ENCODE results near the gene IL27RA. TPM values are rescaled to one million over a fixed set of nuclear protein-coding genes. Genes with fewer than 3 reads are reported as not detected.

Gene IL27RA
- total RNA-seq, 1 experiment from 2014 or later, result 13.6 TPM

- Histone ChIP-seq H2BK15ac (ENCODE audit: low read depth, low read length) (no peak overlapping the region), H2BK20ac (ENCODE audit: low read depth, low read length, poor library complexity, severe bottlenecking) (no peak overlapping the region)
Observed at GRCh38 chr19:14059093-14059480, 27.5 kb downstream of the IL27RA start.

More at GRCh38 chr19:14059093-14059480, 27.5 kb downstream of the IL27RA start:
- H3K9me3 Mint-ChIP-seq, result no peaks in the 10 kb centered on the region; a peak in 2 of 5 replicates
- H3K4me3 Mint-ChIP-seq, result peak overlapping the region in 1 of 2 experiments; percentile 93; a peak in 3 of 5 replicates
- H3K79me2 ChIP-seq (ENCODE audit: insufficient read depth, low read length), result no peaks in the 10 kb centered on the region
- no peak overlapping the region for H4K8ac ChIP-seq (replicated peaks; ENCODE audit: insufficient read length, low read depth, low read length)
- H3K79me1 ChIP-seq (ENCODE audit: insufficient read depth, low read depth, low read length, poor library complexity, severe bottlenecking), result no peaks in the 10 kb centered on the region
- no peak overlapping the region for H4K91ac ChIP-seq (ENCODE audit: insufficient read length, low read depth, low read length)
- no peak overlapping the region for H3K27ac Mint-ChIP-seq
- no peak overlapping the region for H2BK5ac ChIP-seq (ENCODE audit: insufficient read length, low read length)
- H3K23me2 ChIP-seq (ENCODE audit: insufficient read length, low read depth, low read length, poor library complexity, severe bottlenecking), result peaks cover 6% of the 10 kb centered on the region
- peaks cover 9 to 23% of the 10 kb centered on the region in 2 experiments for H3K4me1 Mint-ChIP-seq
- H2AFZ ChIP-seq (ENCODE audit: low read length), result no peak overlapping the region
- no CpG with 5 or more reads among the region's 15 CpGs for WGBS (ENCODE audit: extremely low coverage, insufficient read length, low lambda C conversion rate)
- H3K56ac ChIP-seq (ENCODE audit: insufficient read length, low read depth, low read length), result no peak overlapping the region
- no peak overlapping the region for H3K27ac ChIP-seq (ENCODE audit: insufficient read length, low read depth, low read length)
- H3K9me3 ChIP-seq (ENCODE audit: control insufficient read depth, low read depth, low read length), result no peaks in the 10 kb centered on the region
- no peak overlapping the region for H3T11ph ChIP-seq (ENCODE audit: low read length)
- H4K20me1 ChIP-seq (ENCODE audit: control insufficient read depth, insufficient read depth, insufficient read length), result no peaks in the 10 kb centered on the region
- peaks cover 8% of the 10 kb centered on the region for H3K27me3 ChIP-seq (ENCODE audit: insufficient read depth, low read length)
- H3K23ac ChIP-seq (ENCODE audit: insufficient read length, low read depth, low read length), result no peak overlapping the region
- H3K14ac ChIP-seq (ENCODE audit: insufficient read depth, low read length), result no peak overlapping the region
- H2BK120ac ChIP-seq (ENCODE audit: low read depth, low read length, poor library complexity, severe bottlenecking), result no peak overlapping the region
- H3K4ac ChIP-seq (ENCODE audit: low read depth, low read length), result no peak overlapping the region
- no peak overlapping the region for H3K9ac ChIP-seq (ENCODE audit: extremely low read depth, insufficient read length, low read length)
- H2BK12ac ChIP-seq (ENCODE audit: insufficient read length, low read depth, low read length), result no peak overlapping the region
- H3K18ac ChIP-seq (ENCODE audit: insufficient read length, low read depth, low read length), result no peak overlapping the region
- peaks cover 46% of the 10 kb centered on the region for H3K27me3 Mint-ChIP-seq (ENCODE audit: low read depth)
- no peak overlapping the region for H2AK5ac ChIP-seq (ENCODE audit: insufficient read length, low read length)
- H4K5ac ChIP-seq (ENCODE audit: insufficient read length, low read depth, low read length), result no peak overlapping the region
- peak; percentile 61 for DNase-seq
- H3K36me3 Mint-ChIP-seq (ENCODE audit: insufficient read depth in 1 of 3, low read depth in 3 of 3), result peaks cover 0 to 2% (median 0%) of the 10 kb centered on the region in 3 experiments; a peak in 2 of 7 replicates
- H3K4me2 ChIP-seq (ENCODE audit: insufficient read depth, insufficient read length, low read length), result no peak overlapping the region
- TF ChIP-seq CTCF (conservative IDR thresholded peaks at IDR 0.05), result peak; percentile 85
- H3K4me1 ChIP-seq (ENCODE audit: insufficient read depth, low read length), result no peaks in the 10 kb centered on the region; the same call in 1 of the 2 replicates
